Skeletal muscle tissue (tissue), 1 donor: Measurements from ENCODE around the gene ZMYM3. TPM values are rescaled to one million over a fixed set of nuclear protein-coding genes. Genes with fewer than 3 reads are reported as not detected.

Source experiments
- total RNA-seq: library from RNA; depleted of rRNA; stranded (reverse); fragments of >200 nt; gene quantifications from one replicate; pipeline ENCODE4 v1.2.3, GENCODE V29; 2014

The ZMYM3 gene
- total RNA-seq, 1 donor from 2014 or later: 9.4 TPM

Other genes with a start within 250 kb of the ZMYM3 start
- 37.6 TPM for gene SNX12, start 185.8 kb downstream of the ZMYM3 start, total RNA-seq
- 30.3 TPM for gene FOXO4, start 158.3 kb downstream of the ZMYM3 start, total RNA-seq
- not detected for gene CXorf65, start 147.4 kb downstream of the ZMYM3 start, total RNA-seq
- 1.0 TPM for gene IL2RG, start 142.6 kb downstream of the ZMYM3 start, total RNA-seq
- 37.6 TPM for gene MED12, start 135.5 kb downstream of the ZMYM3 start, total RNA-seq
- 1.0 TPM for gene NLGN3, start 109.3 kb downstream of the ZMYM3 start, total RNA-seq
- not detected for gene GJB1, start 30.9 kb downstream of the ZMYM3 start, total RNA-seq
- 297 TPM for gene NONO, start 29.5 kb upstream of the ZMYM3 start, total RNA-seq
- gene ITGB1BP2, start 47.6 kb upstream of the ZMYM3 start, total RNA-seq: 120 TPM
- 59.0 TPM for gene TAF1, start 112.2 kb upstream of the ZMYM3 start, total RNA-seq